ENCODE data around the gene ZNF319.
A peak's percentile ranks its signal among the peaks of the same experiment; 100 is the strongest.
"Not testable (repeated sequence)": the region's sequence is repeated elsewhere in the genome, so short reads cannot be mapped to it uniquely, and the experiment has no call there.

The ZNF319 gene

DNA sequence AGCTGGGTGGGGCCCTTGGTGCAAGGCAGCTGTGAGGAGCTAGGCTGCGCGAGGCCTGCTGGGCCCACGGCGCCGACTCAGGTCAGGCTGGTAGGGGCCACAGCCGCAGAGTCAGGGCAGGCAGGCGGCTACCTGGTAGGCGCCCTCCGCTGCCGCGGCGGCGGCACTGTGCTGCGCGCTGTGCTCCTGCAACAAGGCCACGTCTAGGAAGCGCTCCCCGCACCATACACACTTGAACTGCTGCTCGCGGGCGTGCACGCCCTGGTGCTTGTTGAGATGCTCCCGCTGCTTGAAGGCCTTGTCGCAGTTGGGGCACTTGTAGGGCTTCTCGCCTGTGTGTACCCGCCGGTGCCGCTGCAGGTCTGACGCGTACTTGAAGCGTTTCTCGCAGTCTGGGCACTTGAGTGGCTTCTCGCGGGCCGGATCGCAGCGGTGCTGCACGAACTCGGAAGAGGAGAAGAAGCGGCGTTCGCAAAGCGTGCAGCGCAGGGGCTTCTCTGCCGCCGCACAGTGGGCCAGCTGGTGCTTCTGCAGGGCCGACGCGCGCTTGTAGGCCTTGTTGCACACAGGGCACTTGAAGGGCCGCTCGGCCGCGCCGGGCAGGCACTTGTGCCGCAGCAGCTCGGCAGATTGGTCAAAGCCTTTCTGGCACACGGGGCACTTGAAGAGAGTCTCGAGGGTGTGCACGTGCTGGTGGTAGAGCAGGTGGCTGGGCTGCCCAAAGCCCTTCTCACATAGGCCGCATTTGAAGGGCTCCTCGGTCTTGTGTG is 3.9 kb downstream of the ZNF319 start:
- no peak for DNase-seq

GRCh38 chr16:57995721-57996405 is 4.6 kb downstream of the ZNF319 start:
- DNase-seq, result no peak

DNA sequence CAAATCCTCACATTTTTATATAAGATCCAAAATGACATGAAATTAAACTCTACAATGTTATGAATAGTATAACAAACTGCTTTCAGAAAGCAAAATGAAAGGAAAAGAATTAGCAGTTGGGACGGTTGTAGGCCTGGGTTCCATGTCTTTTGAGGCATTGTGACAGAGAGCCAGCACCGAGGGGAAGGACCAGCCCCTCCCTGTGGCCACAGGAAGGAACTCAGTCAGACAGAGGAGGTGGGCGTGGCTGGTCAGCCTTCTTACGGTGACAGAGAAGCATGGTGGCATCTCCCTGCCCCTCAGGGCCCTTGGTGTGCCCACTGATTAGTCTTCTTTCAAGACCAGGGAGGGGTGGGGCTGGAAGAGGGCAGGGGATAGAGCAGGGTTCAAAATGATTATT is 5.7 kb downstream of the ZNF319 start:
- DNase-seq, result peak; percentile 58

DNA sequence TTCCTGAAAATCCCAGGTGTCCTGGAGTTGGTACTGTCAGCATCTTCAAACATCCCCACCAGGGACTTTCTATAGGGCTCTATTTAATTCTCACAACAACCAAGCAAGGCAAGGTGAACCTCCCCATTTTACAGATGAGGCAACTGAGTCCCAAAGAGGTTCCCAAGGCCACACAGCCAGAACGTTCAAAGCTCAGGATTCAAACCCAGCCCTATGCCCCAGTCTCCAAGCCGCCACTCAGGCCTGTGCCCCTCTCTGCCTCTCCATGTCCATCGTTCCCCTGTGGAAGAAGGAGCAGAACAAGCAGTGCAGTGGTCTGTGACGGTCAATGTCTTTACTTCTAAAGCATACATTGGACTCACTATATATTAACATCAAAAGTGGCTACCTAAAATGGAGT is 6.1 kb downstream of the ZNF319 start:
- DNase-seq, result no peak

- DNase-seq, result peak; percentile 3
Observed at GRCh38 chr16:57993897-57994296, 6.6 kb downstream of the ZNF319 start.

- peak; percentile 82 for DNase-seq
Observed at GRCh38 chr16:57993438-57993837, 7.0 kb downstream of the ZNF319 start.

DNA sequence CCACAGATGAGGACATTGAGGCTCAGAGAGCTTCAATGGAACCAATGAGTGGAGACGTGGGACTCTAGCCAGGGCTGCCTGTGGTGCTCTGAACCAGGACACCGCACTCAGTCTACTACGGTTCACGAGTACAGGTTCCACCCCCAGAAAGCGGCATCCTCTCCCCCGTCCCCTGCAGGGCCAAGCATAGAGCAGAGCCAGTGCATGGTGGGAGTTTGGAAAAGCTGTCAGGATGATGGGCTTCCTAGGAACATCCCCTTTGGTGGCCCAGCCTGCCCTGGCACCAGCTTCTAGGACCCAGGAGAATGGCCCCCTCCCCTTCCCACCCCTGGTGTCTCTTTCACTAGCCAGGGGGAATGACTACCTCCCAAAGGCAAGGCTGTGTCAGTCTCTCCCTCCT is 8.4 kb downstream of the ZNF319 start:
- DNase-seq, result no peak

GRCh38 chr16:57991551-57992059 is 8.9 kb downstream of the ZNF319 start:
- DNase-seq, result no peak

DNA sequence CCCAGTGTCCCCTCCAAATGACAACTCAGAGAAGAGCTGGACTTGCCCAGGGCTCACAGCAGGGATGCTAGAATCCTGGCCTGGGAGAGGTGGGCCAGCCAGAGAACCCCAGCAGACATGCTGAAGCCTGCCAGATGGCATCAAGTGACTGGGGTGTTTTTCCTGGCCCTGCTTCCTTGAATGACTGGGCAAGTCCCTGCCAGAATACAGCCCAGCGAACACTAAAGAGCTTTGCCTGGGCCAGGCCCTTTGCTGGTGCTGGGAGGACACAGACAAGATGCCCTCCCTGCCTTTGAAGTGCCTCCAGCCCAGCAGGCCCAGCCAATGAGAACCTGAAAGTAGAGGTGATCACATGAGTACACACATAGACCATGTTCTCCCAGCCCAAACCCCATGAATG is 11.5 kb downstream of the ZNF319 start:
- peak; percentile 51 for DNase-seq

DNA sequence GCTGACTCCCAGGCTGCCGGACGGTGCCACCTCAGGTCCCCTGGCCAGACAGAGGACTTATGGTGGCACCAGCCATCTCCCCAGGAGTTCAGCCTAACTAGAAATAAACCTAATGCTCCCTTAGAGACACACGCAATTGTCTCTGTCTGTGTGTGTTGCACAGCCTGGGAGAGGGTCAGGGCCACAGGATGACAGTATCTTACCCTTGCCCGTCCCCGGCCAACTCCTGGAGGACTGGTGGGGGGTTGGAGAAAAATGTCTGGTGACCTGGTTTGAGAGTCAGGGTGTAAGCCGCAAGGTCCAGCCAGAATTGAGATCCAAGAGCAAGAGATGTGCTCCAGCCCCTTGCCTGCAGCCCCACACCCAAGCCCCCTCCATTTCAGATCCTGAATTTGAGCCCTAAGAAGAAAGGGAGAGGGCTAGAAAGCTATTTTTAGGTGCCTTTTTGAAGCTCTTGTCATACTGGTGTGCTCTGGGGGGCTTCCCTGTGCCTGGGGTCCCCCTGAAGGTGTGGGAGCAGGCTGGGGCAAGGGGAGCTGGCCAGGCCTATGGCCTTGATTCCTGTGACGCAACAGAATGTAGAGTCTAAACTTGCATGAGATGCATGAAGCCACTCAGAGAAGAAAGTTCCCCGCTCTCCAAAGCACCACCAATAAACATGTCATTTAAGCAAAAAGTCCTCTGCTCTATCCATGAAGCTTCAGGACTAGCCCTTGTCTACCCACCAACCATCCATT is 12.9 kb downstream of the ZNF319 start:
- DNase-seq, result no peak

DNA sequence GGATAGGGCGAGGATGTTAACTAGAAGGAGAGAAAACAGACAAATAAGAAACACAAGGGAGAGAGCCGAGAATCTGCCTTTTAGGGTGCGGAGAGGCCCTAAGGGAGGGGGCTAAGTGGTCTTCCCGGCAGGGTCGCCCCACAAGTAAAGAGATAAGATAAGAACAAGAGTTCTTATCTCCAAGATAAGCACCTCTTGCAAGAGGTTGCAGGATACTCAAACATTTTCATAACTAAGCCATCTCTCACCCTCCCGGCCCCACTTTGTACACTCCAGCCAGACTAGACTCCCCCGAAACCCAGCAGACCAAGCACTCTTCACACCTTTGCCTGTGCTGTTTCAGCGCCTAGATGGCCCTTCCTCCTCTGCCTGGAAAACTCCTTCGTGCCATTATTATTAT is 14.3 kb downstream of the ZNF319 start:
- no peak for DNase-seq

GRCh38 chr16:57985204-57986181 is 15.0 kb downstream of the ZNF319 start:
- DNase-seq, result peak; percentile 51

DNA sequence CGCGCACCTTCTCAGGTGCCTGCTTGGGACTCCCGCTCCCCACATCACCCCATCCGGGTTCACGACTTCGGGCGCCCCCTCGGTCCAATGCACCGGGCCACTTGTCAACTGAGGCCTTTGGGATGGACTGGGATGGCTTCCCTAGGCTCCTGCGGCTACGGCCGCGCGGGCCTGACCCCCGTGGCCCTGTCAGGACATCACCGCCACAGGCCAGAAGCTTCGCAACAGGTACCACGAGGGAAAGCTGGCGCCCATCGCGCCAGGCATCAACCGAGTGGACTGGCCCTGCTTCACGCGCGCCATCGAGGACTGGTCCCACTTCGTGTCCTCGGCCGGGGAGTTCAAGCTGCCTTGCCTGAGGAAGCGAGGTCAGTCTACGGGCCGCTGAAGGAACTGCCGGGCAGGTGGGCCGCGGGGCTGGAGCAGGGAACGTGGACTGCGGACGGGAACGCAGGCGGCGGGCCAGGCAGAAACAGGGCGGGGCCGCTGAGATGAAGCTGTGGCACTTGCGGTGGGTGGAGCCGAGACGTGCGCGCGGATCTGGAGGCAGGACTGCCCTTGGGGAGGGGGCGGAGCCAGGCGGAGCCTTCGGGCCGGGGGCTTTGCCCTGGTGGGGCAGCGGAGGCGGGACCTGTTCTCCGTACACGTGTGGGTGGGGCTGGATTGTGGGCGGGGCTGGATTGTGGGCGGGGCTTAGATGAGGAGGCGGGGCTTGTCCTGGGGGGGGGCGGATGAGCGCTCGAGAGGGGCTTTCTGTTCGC is 15.8 kb downstream of the ZNF319 start:
- peak; percentile 88 for DNase-seq

DNA sequence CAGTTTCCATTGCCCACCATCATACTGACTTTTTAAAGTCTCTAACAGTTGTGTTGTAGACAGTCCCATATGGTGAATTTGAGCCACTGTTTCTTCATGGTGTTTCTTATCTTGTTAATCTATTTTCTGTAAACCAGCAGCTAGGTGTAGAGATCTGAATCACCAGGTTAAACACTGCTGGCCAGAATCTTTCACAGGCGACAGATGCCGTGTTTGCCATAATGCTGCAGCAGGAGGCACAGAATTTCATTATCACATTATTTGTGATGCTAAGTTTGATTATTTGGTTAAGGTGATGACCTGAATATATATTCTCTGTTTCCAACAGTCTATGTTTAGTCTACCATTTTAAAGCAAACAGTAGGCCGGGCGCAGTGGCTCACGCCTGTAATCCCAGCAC is 18.1 kb downstream of the ZNF319 start:
- DNase-seq, result peak; percentile 5

DNA sequence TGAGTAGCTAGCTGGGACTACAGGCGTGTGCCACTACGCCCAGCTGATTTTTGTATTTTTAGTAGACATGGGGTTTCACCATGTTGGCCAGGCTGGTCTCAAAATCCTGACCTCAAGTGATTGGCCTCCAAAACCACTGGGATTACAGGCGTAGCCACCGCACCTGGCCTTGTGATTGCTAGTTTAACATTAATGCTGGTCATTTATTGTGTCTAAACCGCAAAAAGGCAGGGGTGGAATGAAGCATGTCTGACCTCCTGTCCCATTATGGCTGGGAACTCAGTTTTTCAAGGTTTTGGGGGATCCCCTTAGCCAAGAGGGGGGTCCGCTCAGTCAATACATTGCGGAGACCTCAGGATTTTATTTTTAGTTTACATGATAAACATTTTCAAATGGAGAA is 18.8 kb downstream of the ZNF319 start:
- DNase-seq, result no peak

DNA sequence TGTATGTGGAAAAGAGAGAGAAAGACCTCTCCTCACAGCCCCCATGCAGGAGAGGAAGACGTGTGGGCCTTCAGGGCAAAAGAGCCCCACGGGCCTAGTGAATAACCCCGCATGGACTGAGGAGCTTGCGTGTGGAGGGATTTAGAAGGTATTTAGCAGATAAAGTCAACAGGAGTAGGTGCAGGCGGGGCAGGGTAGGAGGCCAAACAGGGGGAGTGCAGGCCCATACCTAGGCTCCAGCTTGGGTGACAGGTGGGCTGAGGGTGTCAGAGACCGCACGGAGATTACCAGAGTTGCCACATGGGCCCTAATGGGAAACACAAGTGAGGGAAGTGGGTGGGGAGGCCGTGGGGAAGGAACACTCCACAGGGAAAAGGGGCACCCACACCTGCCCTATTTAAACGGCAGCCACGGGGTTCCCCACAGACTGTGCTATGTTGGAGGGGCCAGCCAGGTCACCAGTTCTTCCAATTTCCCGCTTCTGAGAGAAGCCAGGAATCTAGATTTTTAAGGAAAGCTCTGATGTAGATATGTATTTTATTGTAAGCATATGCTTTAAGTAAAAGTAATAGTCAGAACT is 21.4 kb downstream of the ZNF319 start:
- no peak for DNase-seq

GRCh38 chr16:57978070-57978465 is 22.4 kb downstream of the ZNF319 start:
- DNase-seq, result not testable (repeated sequence)

DNA sequence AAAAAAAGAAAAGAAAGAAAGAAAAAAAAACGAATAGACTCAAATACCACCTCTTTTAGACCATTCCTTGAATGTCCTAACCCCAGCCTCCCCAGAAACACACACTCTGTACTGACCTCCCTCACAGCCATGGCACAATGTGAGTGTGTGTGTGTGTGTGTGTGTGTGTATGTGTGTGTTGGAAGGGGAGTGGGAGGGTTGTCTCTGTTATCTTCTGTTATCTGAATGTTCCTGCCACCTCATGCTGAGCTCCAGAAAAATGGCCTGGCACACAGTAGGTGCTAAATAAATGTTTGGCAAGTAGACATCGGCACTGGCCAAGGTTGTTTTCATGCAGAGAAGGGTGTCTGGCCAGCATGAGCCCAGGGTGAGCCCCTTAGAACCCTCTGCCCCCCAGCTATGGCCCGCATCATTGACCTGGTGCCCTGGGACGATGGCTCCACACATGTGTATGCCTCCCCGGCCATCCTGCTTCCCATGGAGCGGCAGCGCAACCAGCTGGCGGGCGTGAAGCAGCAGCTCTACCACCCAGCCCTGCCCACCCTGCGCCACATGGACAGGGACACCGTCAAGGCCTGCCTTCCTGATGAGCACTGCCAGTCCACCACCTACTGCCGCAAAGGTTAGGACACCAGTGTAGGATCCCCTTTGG is 22.9 kb downstream of the ZNF319 start:
- DNase-seq, result no peak

DNA sequence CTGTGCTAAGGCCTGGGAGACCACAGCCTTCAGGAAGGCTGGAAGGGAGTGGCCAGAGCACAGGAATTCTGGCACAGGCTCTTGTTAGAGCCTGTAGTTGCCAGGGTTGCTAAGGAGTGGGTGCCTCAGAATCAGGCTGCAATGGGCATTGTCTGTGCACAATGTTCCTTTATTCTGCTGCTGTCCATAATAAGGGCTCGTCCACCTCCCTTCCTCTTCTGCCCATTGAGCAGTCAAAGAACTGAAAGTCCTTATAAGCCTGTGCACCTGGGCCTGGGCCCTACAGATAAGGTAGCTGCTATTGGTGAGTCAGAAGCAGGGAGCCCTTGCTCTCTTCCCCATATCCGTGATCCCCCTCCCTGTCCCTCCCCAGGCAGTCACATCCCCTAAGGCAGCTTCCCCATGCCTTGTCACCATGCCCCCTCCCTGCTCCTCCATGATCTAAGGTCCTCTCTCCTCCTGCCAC is 24.1 kb downstream of the ZNF319 start:
- no peak for DNase-seq

DNA sequence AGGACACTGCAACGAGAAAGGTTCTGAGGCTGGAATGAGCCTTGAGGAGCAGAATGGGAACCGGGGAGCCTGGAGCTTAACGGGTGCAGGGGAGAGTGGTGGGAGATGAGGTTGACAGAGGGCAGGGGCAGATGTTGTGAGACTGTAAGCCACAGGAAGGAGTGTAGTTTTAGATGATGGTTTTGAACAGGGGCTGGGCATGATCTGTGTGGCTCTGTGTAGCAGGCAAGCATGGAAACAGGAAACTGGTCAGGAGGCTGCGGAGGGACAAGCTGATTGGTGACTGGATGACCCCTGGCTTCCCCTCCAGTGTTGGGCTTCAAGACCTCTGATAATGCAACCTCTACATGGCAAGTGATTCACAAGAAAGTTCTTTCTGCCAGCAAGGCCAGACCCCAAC is 28.2 kb downstream of the ZNF319 start:
- DNase-seq, result no peak

- DNase-seq, result no peak
Observed at GRCh38 chr16:57971848-57972247, 28.6 kb downstream of the ZNF319 start.

All from NCI-H69 (cell line).